K562 (cell line): Measurements from ENCODE around the gene OXTR. TPM values are rescaled to one million over a fixed set of nuclear protein-coding genes. Genes with fewer than 3 reads are reported as not detected.

Experiments
- ATAC-seq: fragments of 200-7000 bp; cut with Tn5 transposase; 3 replicates; pipeline ENCODE4 v1.9.1; 2020; ENCODE audit warnings: moderate library complexity
- BruUV-seq: library from RNA; stranded (reverse); fragments of 400-500 nt; replicated peaks from 2 replicates; lab custom pipeline; 2021; lab: Mats Ljungman, UMichigan
- CTCF ChIA-PET: fragments of 300-600 bp; formaldehyde crosslinking; extraction: SDS; loops from one replicate; lab custom pipeline; 2021; ENCODE audit warnings: low intra/inter-chr PET ratio; lab: Yijun Ruan, JAX
- POLR2A ChIA-PET: fragments of 300-600, 350-650 bp; sonication (Branson Sonifier 250); formaldehyde crosslinking; extraction: SDS; loops from one replicate; lab custom pipeline; 2021; ENCODE audit warnings: antibody characterized with exemption, inconsistent platforms; lab: Yijun Ruan, JAX
- DNase-seq, 4 experiments: peaks; one replicate each; pipeline versions ENCODE4 v3.0.0 to v3.0.0-alpha.2; 2011 to 2018; ENCODE audit warnings: low spot score in 3 of 4, mixed read lengths in 3 of 4; ENCODE audit errors: extremely low read depth in 1 of 4
- FAIRE-seq: peaks from 2 replicates; lab custom pipeline; 2011; peaks lifted over from hg19 to GRCh38; lab: Jason Lieb, UNC
- H2AFZ ChIP-seq: 2 replicates; pipeline ENCODE4 v1.6.0; 2011; ENCODE audit warnings: low read depth, low read length, control low read depth, inconsistent platforms
- H3K27ac ChIP-seq: fragments of 200-600 bp; 3 replicates; pipeline ENCODE4 v1.8.0; 2011; ENCODE audit warnings: low read depth, mild to moderate bottlenecking, control low read depth, inconsistent platforms, low read length, moderate library complexity, mixed read lengths; ENCODE audit errors: extremely low read depth
- H3K27me3 ChIP-seq, 2 experiments: fragments of 300-600 bp in 1 of 2; 2 replicates in 1 of 2; 3 replicates in 1 of 2; pipeline versions ENCODE4 v1.6.0 to v1.8.0; 2011; ENCODE audit warnings: inconsistent platforms in 2 of 2, low read length in 2 of 2, mild to moderate bottlenecking in 1 of 2, mixed read lengths in 1 of 2, moderate library complexity in 1 of 2; ENCODE audit not compliant: control insufficient read depth in 2 of 2, insufficient read depth in 2 of 2
- H3K36me3 ChIP-seq: fragments of 300-600 bp; 3 replicates; pipeline ENCODE4 v1.8.0; 2011; ENCODE audit warnings: mild to moderate bottlenecking, low read length, inconsistent platforms; ENCODE audit not compliant: control insufficient read depth, insufficient read depth
- H3K4me1 ChIP-seq, 2 experiments: fragments of 200-600 bp in 1 of 2; replicated peaks in 1 of 2; 2 replicates in 1 of 2; 3 replicates in 1 of 2; pipeline versions ENCODE4 v1.5.1 to v1.8.0; 2011; ENCODE audit warnings: inconsistent platforms in 2 of 2, low read length in 2 of 2, mild to moderate bottlenecking in 1 of 2, mixed read lengths in 1 of 2, moderate library complexity in 1 of 2; ENCODE audit not compliant: control insufficient read depth in 2 of 2, insufficient read depth in 2 of 2
- H3K4me2 ChIP-seq: 2 replicates; pipeline ENCODE4 v1.6.1; 2011; ENCODE audit warnings: low read length, control low read depth, inconsistent platforms, mixed read lengths; ENCODE audit not compliant: insufficient read depth
- H3K4me3 ChIP-seq: fragments of 200-600 bp; sonication (generic), shearing (Covaris generic); 2 replicates; pipeline ENCODE4 v1.5.1; 2016; ENCODE audit warnings: control low read depth, inconsistent platforms
- H3K79me2 ChIP-seq: fragments of 200-600 bp; 3 replicates; pipeline ENCODE4 v1.8.0; 2011; ENCODE audit warnings: low read length, inconsistent platforms; ENCODE audit not compliant: control insufficient read depth, insufficient read depth
- H3K9ac ChIP-seq, 2 experiments: 2 replicates each; pipeline versions ENCODE4 v1.6.0 to v1.6.1; 2011; ENCODE audit warnings: low read depth in 2 of 2, low read length in 2 of 2, control low read depth in 1 of 2, inconsistent platforms in 1 of 2, mild to moderate bottlenecking in 1 of 2, mixed read lengths in 1 of 2; ENCODE audit not compliant: insufficient read depth in 1 of 2
- H3K9me1 ChIP-seq: one replicate; pipeline ENCODE4 v1.6.0; 2011; ENCODE audit warnings: inconsistent platforms, mild to moderate bottlenecking, low read length, moderate library complexity; ENCODE audit not compliant: control insufficient read depth, insufficient read depth
- H3K9me3 ChIP-seq: replicated peaks from 2 replicates; pipeline ENCODE4 v1.5.1; 2011; ENCODE audit warnings: low read depth, low read length, inconsistent platforms; ENCODE audit not compliant: control insufficient read depth, insufficient read depth
- H4K20me1 ChIP-seq: replicated peaks from 2 replicates; pipeline ENCODE4 v1.6.1; 2011; ENCODE audit warnings: low read length, inconsistent platforms, mixed read lengths; ENCODE audit not compliant: control insufficient read depth, insufficient read depth
- BRF1 ChIP-seq: IDR thresholded peaks from 3 replicates; pipeline ENCODE4 v1.6.1; 2011; ENCODE audit warnings: borderline replicate concordance, mild to moderate bottlenecking; ENCODE audit not compliant: insufficient read length; ENCODE audit errors: extremely low read depth
- CHD1 ChIP-seq: fragments of 200-600 bp; sonication (generic); IDR thresholded peaks from one replicate; pipeline ENCODE4 v1.6.1; 2012; ENCODE audit warnings: mild to moderate bottlenecking, moderate library complexity, low read length, inconsistent platforms
- DACH1 ChIP-seq: fragments of 450-650 bp; IDR thresholded peaks from 2 replicates; pipeline ENCODE4 v1.6.1; 2018; ENCODE audit not compliant: partially characterized antibody
- FOXA1 ChIP-seq: fragments of 450-650 bp; IDR thresholded peaks from 2 replicates; pipeline ENCODE4 v1.6.1; 2016; ENCODE audit warnings: mild to moderate bottlenecking, borderline replicate concordance
- GTF2E2 ChIP-seq: fragments of 200-800 bp; sonication (Bioruptor generic); IDR thresholded peaks from 2 replicates; pipeline ENCODE4 v1.6.1; 2016; ENCODE audit warnings: missing genetic modification characterization, missing compliant biosample characterization
- HNRNPL ChIP-seq: fragments of 200-400 bp; formaldehyde crosslinking; IDR thresholded peaks from 2 replicates; pipeline ENCODE4 v1.6.1; 2017; ENCODE audit warnings: low read depth, mild to moderate bottlenecking, low read length
- NR2C2 ChIP-seq, 2 experiments: fragments of 200-800 bp in 1 of 2; sonication (Bioruptor generic) in 1 of 2; sonication (generic) in 1 of 2; formaldehyde crosslinking in 1 of 2; IDR thresholded peaks; 2 replicates each; pipeline versions ENCODE4 v1.6.1 to v1.8.0; 2016 to 2022; ENCODE audit warnings: mild to moderate bottlenecking in 1 of 2, missing compliant biosample characterization in 1 of 2, missing genetic modification characterization in 1 of 2, missing genetic modification reagents in 1 of 2
- SP1 ChIP-seq: sonication (generic); formaldehyde crosslinking; IDR thresholded peaks from 2 replicates; pipeline ENCODE4 v1.8.1; 2022; ENCODE audit warnings: mild to moderate bottlenecking, missing genetic modification reagents
- ZNF584 ChIP-seq: fragments of 200-800 bp; sonication (Bioruptor generic); IDR thresholded peaks from 2 replicates; pipeline ENCODE4 v1.6.1; 2016; ENCODE audit warnings: low read depth, mild to moderate bottlenecking, missing genetic modification characterization, missing compliant biosample characterization
- WGBS: fragments of 100-300 bp; shearing (Covaris generic); methylation state at CpG from one replicate; pipeline ENCODE4 v1.1.6; 2016; ENCODE audit warnings: low coverage, mixed read lengths; ENCODE audit not compliant: insufficient coverage; ENCODE audit errors: missing lambda C conversion rate; 5-methylcytosine and 5-hydroxymethylcytosine counted together
- in situ Hi-C: fragments of 300-500 bp; cut with MboI; formaldehyde crosslinking; loops from 4 replicates; pipeline ENCODE4 v1.15.0; 2018; ENCODE audit warnings: inconsistent platforms, mixed read lengths
- intact Hi-C: fragments of 100-400 bp; cut with micrococcal nuclease; formaldehyde crosslinking; loops from 2 replicates; pipeline ENCODE4 v1.14.2; 2022
- polyA plus RNA-seq, 8 experiments: library from polyadenylated mRNA; depleted of rRNA in 4 of 8; stranded (reverse) in 5 of 8; unstranded in 3 of 8; fragments of >200 nt; fragmentation: Nextera tagmentation in 2 of 8; fragmentation: Illumina TruSeq in 1 of 8; extraction: Ambion mirVana in 2 of 8; extraction: Trizol in 1 of 8; gene quantifications; 2 replicates each; pipeline versions ENCODE4 v1.2.1 to v1.2.3, GENCODE V29; 2011 to 2014; ENCODE audit warnings: inconsistent platforms in 1 of 8, missing spikeins in 1 of 8
- total RNA-seq, 7 experiments: library from RNA; depleted of rRNA in 6 of 7; stranded (reverse); fragments of >200 nt in 6 of 7; fragmentation: Illumina TruSeq in 2 of 7; extraction: Trizol in 2 of 7; gene quantifications; 2 replicates each; pipeline versions ENCODE4 v1.2.1 to v1.2.3, GENCODE V29; 2011 to 2021; ENCODE audit warnings: low replicate concordance in 1 of 7
- TF ChIP-seq, protein P1 (sequence below): fragments of 450-650 bp; IDR thresholded peaks from one replicate; pipeline ENCODE4 v1.6.1; 2018; ENCODE audit warnings: mild to moderate bottlenecking, moderate library complexity; ENCODE audit not compliant: partially characterized antibody

The OXTR gene
- total and polyA plus RNA-seq, 9 of the 15 experiments (the other 6 are each of a cell fraction or from before 2014, with no cell fraction given): 0.14 to 1.3 (median 0.80) TPM

DNA sequence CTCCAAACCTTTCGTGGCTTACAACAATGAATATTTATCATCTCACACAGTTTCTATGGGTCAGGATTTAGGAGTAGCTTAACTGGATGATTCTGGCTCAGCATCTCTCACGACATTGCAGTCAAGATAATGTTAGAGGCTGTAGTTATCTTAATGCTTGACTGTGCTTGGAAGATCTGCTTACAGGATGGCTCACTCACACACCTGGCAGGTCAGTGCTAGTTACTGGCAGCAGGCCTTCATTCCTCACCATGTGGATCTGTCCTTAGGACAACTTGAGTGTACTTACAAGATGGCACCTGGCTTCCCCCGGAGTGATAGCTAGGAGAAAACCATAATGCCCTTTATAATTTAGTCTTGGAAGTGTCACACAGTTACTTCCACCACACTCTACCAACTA, 32.8 kb upstream of the OXTR start:
- Histone ChIP-seq H3K4me2 (no peak overlapping the region), H3K9me3 (no peaks in the 10 kb centered on the region), H3K36me3 (no peaks in the 10 kb centered on the region), H2AFZ (no peak overlapping the region), H3K9ac (no peak overlapping the region)
- ChIA-PET CTCF (no interaction called here), POLR2A (no interaction called here)
- FAIRE-seq: no peak
- 4% methylated on average over 3 of the region's 3 CpGs for whole genome bisulfite sequencing
- no peak for TF ChIP-seq NR2C2 (CRISPR knock-in tag; IDR thresholded peaks at IDR 0.05)
- TF ChIP-seq NR2C2 (tag; IDR thresholded peaks at IDR 0.05): no peak
- TF ChIP-seq FOXA1: no peak
- TF ChIP-seq, protein P1, sequence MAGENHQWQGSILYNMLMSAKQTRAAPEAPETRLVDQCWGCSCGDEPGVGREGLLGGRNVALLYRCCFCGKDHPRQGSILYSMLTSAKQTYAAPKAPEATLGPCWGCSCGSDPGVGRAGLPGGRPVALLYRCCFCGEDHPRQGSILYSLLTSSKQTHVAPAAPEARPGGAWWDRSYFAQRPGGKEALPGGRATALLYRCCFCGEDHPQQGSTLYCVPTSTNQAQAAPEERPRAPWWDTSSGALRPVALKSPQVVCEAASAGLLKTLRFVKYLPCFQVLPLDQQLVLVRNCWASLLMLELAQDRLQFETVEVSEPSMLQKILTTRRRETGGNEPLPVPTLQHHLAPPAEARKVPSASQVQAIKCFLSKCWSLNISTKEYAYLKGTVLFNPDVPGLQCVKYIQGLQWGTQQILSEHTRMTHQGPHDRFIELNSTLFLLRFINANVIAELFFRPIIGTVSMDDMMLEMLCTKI: no peak
- no peak for TF ChIP-seq DACH1
- no peak for TF ChIP-seq BRF1
- TF ChIP-seq SP1 (CRISPR knock-in tag): no peak
- TF ChIP-seq HNRNPL: no peak
- TF ChIP-seq ZNF584 (CRISPR knock-in tag): no peak
- TF ChIP-seq GTF2E2: no peak
- TF ChIP-seq CHD1: no peak
- TF ChIP-seq, all 486 proteins: peak for 0
- no peaks in the 10 kb centered on the region for H3K4me1 ChIP-seq
- in situ Hi-C loops: no loop called here
- H3K9me1 ChIP-seq: no peaks in the 10 kb centered on the region
- no TSS peak for BruUV-seq
- ATAC-seq: no peak
- no peaks in the 10 kb centered on the region for H3K79me2 ChIP-seq
- H3K27ac ChIP-seq: no peak overlapping the region
- no peaks in the 10 kb centered on the region for H4K20me1 ChIP-seq
- intact Hi-C loops: no loop called here
- no peak for DNase-seq
- no peaks in the 10 kb centered on the region for H3K27me3 ChIP-seq
- H3K4me3 ChIP-seq: no peak overlapping the region
